ENCODE data around the gene RAPGEF2.
A peak's percentile ranks its signal among the peaks of the same experiment; 100 is the strongest.

RAPGEF2 gene

GRCh38 chr4:159190651-159191050, 87.8 kb downstream of the RAPGEF2 start:
- TF ChIP-seq CTCF (IDR thresholded peaks at IDR 0.05; ENCODE audit: insufficient read depth, missing control alignments): no peak
- DNase-seq (ENCODE audit: insufficient read length, low spot score): no peak
- FAIRE-seq: no peak

GRCh38 chr4:159191989-159192388, 89.1 kb downstream of the RAPGEF2 start:
- no peak for FAIRE-seq
- DNase-seq (ENCODE audit: insufficient read length, low spot score): no peak
- peak; percentile 10 for TF ChIP-seq CTCF (IDR thresholded peaks at IDR 0.05; ENCODE audit: insufficient read depth, missing control alignments)

- TF ChIP-seq CTCF (IDR thresholded peaks at IDR 0.05; ENCODE audit: insufficient read depth, missing control alignments): no peak
- DNase-seq (ENCODE audit: insufficient read length, low spot score) (no peak), FAIRE-seq (no peak)
Measured at GRCh38 chr4:159193046-159193620, 90.3 kb downstream of the RAPGEF2 start.

- no peak for TF ChIP-seq CTCF (IDR thresholded peaks at IDR 0.05; ENCODE audit: insufficient read depth, missing control alignments)
- DNase-seq (ENCODE audit: insufficient read length, low spot score) (no peak), FAIRE-seq (no peak)
Measured at GRCh38 chr4:159195361-159195769, 92.5 kb downstream of the RAPGEF2 start.

- FAIRE-seq: no peak
- no peak for TF ChIP-seq CTCF (IDR thresholded peaks at IDR 0.05; ENCODE audit: insufficient read depth, missing control alignments)
- DNase-seq (ENCODE audit: insufficient read length, low spot score): no peak
Measured at GRCh38 chr4:159197260-159197884, 94.5 kb downstream of the RAPGEF2 start.

- FAIRE-seq (no peak), DNase-seq (ENCODE audit: insufficient read length, low spot score) (no peak)
- TF ChIP-seq CTCF (IDR thresholded peaks at IDR 0.05; ENCODE audit: insufficient read depth, missing control alignments): no peak
Measured at GRCh38 chr4:159197885-159198269, 95.0 kb downstream of the RAPGEF2 start.

- DNase-seq (ENCODE audit: insufficient read length, low spot score) (no peak), FAIRE-seq (no peak)
- no peak for TF ChIP-seq CTCF (IDR thresholded peaks at IDR 0.05; ENCODE audit: insufficient read depth, missing control alignments)
Measured at GRCh38 chr4:159199826-159200225, 96.9 kb downstream of the RAPGEF2 start.

Measured in D721Med (cell line).